Neural cell (in vitro differentiated cells): ENCODE measurements around the gene RSPH1.

Source experiments
- EP300 ChIP-seq: fragments of 450-650 bp; conservative IDR thresholded peaks from 2 replicates; pipeline ENCODE4 v1.6.1; 2014; ENCODE audit warnings: antibody characterized with exemption, mild to moderate bottlenecking, moderate library complexity; ENCODE audit not compliant: poor library complexity, severe bottlenecking
- EZH2 ChIP-seq: fragments of 200-600, 300-800 bp; shearing (Covaris generic), sonication (generic); IDR thresholded peaks from 2 replicates; pipeline ENCODE4 v1.6.1; 2014; ENCODE audit warnings: antibody characterized with exemption, low read length, borderline replicate concordance, mild to moderate bottlenecking; ENCODE audit not compliant: insufficient read depth, poor library complexity, severe bottlenecking
- POLR2AphosphoS5 ChIP-seq: IDR thresholded peaks from 2 replicates; pipeline ENCODE4 v1.6.1; 2012
- TAF1 ChIP-seq: IDR thresholded peaks from 2 replicates; pipeline ENCODE4 v1.6.1; 2012; ENCODE audit warnings: low read depth
- TF ChIP-seq, protein P1 (sequence below): fragments of 450-650 bp; IDR thresholded peaks from 2 replicates; pipeline ENCODE4 v1.5.1; 2014; ENCODE audit warnings: antibody characterized with exemption, mild to moderate bottlenecking, moderate library complexity; ENCODE audit not compliant: poor library complexity, severe bottlenecking

DNA sequence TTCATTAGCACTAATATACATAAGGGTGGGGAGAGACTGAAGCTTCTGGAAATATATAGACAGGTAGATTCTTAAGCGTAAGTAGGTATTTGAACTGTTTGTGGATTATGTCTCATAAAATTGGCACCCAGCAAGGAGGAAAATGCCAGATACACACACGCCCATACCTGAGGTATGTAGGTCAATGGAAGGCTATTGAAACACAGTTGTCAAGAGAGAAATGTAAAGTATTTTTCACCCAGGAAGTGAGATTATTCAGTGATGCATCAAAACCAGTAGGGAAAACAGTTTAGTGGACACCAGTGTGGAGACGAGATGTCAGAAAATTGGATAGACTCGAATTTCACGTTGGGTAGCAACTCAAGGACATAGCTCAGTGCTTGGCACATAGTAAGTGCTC is 4.7 kb upstream of the RSPH1 start:
- TF ChIP-seq EP300 (no peak), EZH2 (no peak), TAF1 (no peak), POLR2AphosphoS5 (no peak)
- TF ChIP-seq, protein P1, sequence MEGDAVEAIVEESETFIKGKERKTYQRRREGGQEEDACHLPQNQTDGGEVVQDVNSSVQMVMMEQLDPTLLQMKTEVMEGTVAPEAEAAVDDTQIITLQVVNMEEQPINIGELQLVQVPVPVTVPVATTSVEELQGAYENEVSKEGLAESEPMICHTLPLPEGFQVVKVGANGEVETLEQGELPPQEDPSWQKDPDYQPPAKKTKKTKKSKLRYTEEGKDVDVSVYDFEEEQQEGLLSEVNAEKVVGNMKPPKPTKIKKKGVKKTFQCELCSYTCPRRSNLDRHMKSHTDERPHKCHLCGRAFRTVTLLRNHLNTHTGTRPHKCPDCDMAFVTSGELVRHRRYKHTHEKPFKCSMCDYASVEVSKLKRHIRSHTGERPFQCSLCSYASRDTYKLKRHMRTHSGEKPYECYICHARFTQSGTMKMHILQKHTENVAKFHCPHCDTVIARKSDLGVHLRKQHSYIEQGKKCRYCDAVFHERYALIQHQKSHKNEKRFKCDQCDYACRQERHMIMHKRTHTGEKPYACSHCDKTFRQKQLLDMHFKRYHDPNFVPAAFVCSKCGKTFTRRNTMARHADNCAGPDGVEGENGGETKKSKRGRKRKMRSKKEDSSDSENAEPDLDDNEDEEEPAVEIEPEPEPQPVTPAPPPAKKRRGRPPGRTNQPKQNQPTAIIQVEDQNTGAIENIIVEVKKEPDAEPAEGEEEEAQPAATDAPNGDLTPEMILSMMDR, result no peak
